Skeletal muscle tissue (tissue), 4 donors: Measurements from ENCODE around the gene TERT. TPM values are rescaled to one million over a fixed set of nuclear protein-coding genes. Genes with fewer than 3 reads are reported as not detected.
"Not testable (repeated sequence)": the region's sequence is repeated elsewhere in the genome, so short reads cannot be mapped to it uniquely, and the experiment has no call there.

Experiments used
- H3K27ac ChIP-seq: one replicate; pipeline ENCODE4 v1.7.0; 2013; ENCODE audit warnings: mild to moderate bottlenecking, low read depth, low read length, inconsistent platforms
- H3K27me3 ChIP-seq, 3 donors: one replicate each; pipeline ENCODE4 v1.7.0; 2013; ENCODE audit warnings: low read length in 3 of 3; ENCODE audit not compliant: control insufficient read depth in 3 of 3, insufficient read depth in 3 of 3
- H3K36me3 ChIP-seq, 3 donors: one replicate each; pipeline ENCODE4 v1.7.0; 2013; ENCODE audit warnings: low read length in 3 of 3; ENCODE audit not compliant: control insufficient read depth in 3 of 3, insufficient read depth in 3 of 3
- H3K4me1 ChIP-seq, 3 donors: one replicate each; pipeline ENCODE4 v1.7.0; 2013; ENCODE audit warnings: low read length in 3 of 3, mild to moderate bottlenecking in 3 of 3; ENCODE audit not compliant: control insufficient read depth in 3 of 3, insufficient read depth in 3 of 3
- H3K4me3 ChIP-seq, 3 donors: one replicate each; pipeline ENCODE4 v1.7.0; 2013; ENCODE audit warnings: low read length in 3 of 3
- H3K9ac ChIP-seq, 3 donors: one replicate each; pipeline ENCODE4 v1.7.0; 2013; ENCODE audit warnings: low read length in 3 of 3, mild to moderate bottlenecking in 3 of 3, moderate library complexity in 2 of 3, low read depth in 1 of 3
- H3K9me3 ChIP-seq, 3 donors: one replicate each; pipeline ENCODE4 v1.7.0; 2013; ENCODE audit warnings: low read length in 3 of 3; ENCODE audit not compliant: control insufficient read depth in 3 of 3
- total RNA-seq: library from RNA; depleted of rRNA; stranded (reverse); fragments of >200 nt; gene quantifications from one replicate; pipeline ENCODE4 v1.2.3, GENCODE V29; 2014
- donor health status: Osteomylitis.

Gene TERT
- total RNA-seq, 1 donor from 2014 or later, result not detected

DNA sequence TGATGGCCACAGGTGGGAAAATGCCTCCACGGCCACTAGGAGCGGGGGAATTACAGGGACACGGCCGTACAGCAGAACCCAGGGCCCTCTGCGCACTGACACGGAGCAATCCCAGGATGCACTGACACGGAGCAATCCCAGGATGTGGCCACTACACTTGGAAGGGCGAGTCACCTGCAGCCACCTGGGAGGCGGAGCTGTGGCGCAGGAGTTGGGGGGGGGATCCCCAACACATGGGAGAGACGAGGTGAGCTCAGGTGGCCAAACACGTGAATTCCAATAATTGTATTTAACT lies 43.3 kb upstream of the TERT start:
- no peaks in the 10 kb centered on the region for H3K27me3 ChIP-seq
- no peak overlapping the region for H3K9ac ChIP-seq
- no peak overlapping the region for H3K4me3 ChIP-seq
- no peak overlapping the region for H3K27ac ChIP-seq
- no peaks in the 10 kb centered on the region for H3K4me1 ChIP-seq
- H3K36me3 ChIP-seq, result peaks cover 68 to 77% (median 77%) of the 10 kb centered on the region in 3 donors
- H3K9me3 ChIP-seq, result no peaks in the 10 kb centered on the region

DNA sequence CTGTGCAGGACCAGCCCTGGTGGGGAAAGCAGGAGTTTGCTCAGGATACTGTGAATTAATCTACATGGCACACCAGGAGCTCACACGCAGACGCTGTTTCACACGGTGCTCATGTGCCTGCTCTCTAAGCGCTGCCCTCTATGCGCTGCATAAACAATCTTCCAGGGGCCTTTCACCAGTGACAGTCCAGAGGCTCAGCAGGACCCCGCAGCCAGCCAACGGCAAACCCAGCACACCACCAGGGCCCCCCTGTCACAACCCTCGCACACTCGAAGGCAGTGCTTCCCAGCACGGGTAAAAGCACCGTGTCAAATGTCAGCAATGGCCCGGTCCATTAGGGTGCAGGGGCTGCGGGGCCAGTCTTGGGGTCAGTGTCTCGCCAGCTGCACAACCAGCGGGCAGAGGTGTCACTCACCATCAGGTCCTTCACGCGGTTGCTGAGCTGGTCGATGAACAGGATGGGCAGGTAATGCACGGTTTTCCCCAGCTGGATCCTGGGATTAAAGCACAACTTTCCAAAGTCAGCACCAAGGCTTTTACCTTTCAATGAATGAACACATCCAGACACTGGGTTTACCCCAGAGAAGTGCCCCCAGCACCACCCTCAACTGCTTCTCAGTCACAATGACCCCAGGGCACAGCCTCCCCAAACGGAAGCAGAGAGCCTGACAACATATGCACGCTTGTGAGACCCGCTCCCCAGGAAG lies 42.8 kb upstream of the TERT start:
- no peaks in the 10 kb centered on the region for H3K9me3 ChIP-seq
- peaks cover 70 to 81% (median 76%) of the 10 kb centered on the region in 3 donors for H3K36me3 ChIP-seq
- no peaks in the 10 kb centered on the region for H3K4me1 ChIP-seq
- H3K27ac ChIP-seq, result no peak overlapping the region
- no peaks in the 10 kb centered on the region for H3K27me3 ChIP-seq
- no peak overlapping the region for H3K9ac ChIP-seq
- no peak overlapping the region for H3K4me3 ChIP-seq

- H3K4me1 ChIP-seq, result no peaks in the 10 kb centered on the region
- peaks cover 77 to 82% (median 78%) of the 10 kb centered on the region in 3 donors for H3K36me3 ChIP-seq
- no peaks in the 10 kb centered on the region for H3K27me3 ChIP-seq
- H3K27ac ChIP-seq, result no peak overlapping the region
- no peak overlapping the region for H3K9ac ChIP-seq
- H3K9me3 ChIP-seq, result no peaks in the 10 kb centered on the region
- no peak overlapping the region for H3K4me3 ChIP-seq
These were observed 42.1 kb upstream of the TERT start for GRCh38 chr5:1336749-1337488.

DNA sequence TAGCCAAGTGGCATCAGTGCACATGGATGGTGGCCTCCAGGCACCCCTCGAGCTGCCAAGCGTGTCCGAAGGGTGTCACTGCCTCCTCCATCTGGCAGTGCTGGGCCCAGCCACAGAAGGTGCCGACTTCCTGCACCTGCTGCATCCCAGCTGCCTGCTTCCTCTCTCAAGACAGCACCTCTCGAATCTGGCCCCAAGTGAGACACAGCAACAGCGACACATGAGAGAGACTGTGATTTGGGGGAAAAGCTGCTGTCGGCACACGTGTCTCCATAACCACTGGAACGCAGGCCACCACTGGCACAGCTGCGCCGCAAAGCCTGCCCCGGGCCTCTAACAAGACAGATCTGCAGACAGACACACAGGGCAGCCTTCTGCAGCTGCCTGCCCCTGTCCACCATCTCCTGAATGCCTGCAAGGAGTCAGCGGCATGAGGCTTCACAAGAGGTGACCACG lies 41.3 kb upstream of the TERT start:
- H3K9ac ChIP-seq, result no peak overlapping the region
- peaks cover 78 to 80% (median 78%) of the 10 kb centered on the region in 3 donors for H3K36me3 ChIP-seq

GRCh38 chr5:1335540-1336095 lies 40.8 kb upstream of the TERT start:
- H3K36me3 ChIP-seq, result peaks cover 76 to 82% (median 79%) of the 10 kb centered on the region in 3 donors
- H3K4me3 ChIP-seq, result no peak overlapping the region
- H3K27me3 ChIP-seq, result no peaks in the 10 kb centered on the region

More for the DNA sequence above, 41.3 kb upstream of the TERT start:
- Histone ChIP-seq H3K4me3 (no peak overlapping the region), H3K9me3 (no peaks in the 10 kb centered on the region), H3K4me1 (peaks cover 0 to 4% (median 0%) of the 10 kb centered on the region in 3 donors), H3K27me3 (no peaks in the 10 kb centered on the region), H3K27ac (no peak overlapping the region)

GRCh38 chr5:1334831-1335539 lies 40.1 kb upstream of the TERT start:
- Histone ChIP-seq H3K36me3 (peaks cover 76 to 83% (median 79%) of the 10 kb centered on the region in 3 donors), H3K9me3 (no peaks in the 10 kb centered on the region), H3K9ac (no peak overlapping the region), H3K27me3 (no peaks in the 10 kb centered on the region), H3K4me3 (no peak overlapping the region), H3K4me1 (peaks cover 0 to 11% (median 4%) of the 10 kb centered on the region in 3 donors), H3K27ac (no peak overlapping the region)

More at GRCh38 chr5:1335540-1336095, 40.8 kb upstream of the TERT start:
- no peak overlapping the region for H3K9ac ChIP-seq
- peaks cover 0 to 9% (median 3%) of the 10 kb centered on the region in 3 donors for H3K4me1 ChIP-seq
- no peak overlapping the region for H3K27ac ChIP-seq
- H3K9me3 ChIP-seq, result no peaks in the 10 kb centered on the region

GRCh38 chr5:1333986-1334385 lies 39.1 kb upstream of the TERT start:
- H3K4me3 ChIP-seq, result no peak overlapping the region
- peaks cover 0 to 11% (median 4%) of the 10 kb centered on the region in 3 donors for H3K4me1 ChIP-seq
- H3K36me3 ChIP-seq, result peaks cover 78 to 81% (median 80%) of the 10 kb centered on the region in 3 donors
- H3K27ac ChIP-seq, result no peak overlapping the region
- no peak overlapping the region for H3K9ac ChIP-seq
- no peaks in the 10 kb centered on the region for H3K27me3 ChIP-seq
- H3K9me3 ChIP-seq, result no peaks in the 10 kb centered on the region

DNA sequence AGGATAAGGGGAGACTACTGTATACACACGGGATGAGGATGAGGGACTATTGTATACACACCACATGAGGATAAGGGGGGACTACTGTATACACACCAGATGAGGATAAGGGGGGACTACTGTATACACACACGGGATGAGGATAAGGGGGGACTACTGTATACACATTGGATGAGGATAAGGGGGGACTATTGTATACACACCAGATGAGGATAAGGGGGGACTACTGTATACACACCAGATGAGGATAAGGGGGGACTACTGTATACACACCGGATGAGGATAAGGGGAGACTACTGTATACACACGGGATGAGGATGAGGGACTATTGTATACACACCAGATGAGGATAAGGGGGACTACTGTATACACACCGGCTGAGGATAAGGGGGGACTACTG lies 38.4 kb upstream of the TERT start:
- not testable (repeated sequence) for H3K27me3 ChIP-seq, H3K27ac ChIP-seq, H3K4me3 ChIP-seq, H3K9ac ChIP-seq, H3K9me3 ChIP-seq
- H3K36me3 ChIP-seq, result peaks cover 72 to 74% (median 74%) of the 10 kb centered on the region in 3 donors
- H3K4me1 ChIP-seq, result peaks cover 0 to 11% (median 4%) of the 10 kb centered on the region in 3 donors

DNA sequence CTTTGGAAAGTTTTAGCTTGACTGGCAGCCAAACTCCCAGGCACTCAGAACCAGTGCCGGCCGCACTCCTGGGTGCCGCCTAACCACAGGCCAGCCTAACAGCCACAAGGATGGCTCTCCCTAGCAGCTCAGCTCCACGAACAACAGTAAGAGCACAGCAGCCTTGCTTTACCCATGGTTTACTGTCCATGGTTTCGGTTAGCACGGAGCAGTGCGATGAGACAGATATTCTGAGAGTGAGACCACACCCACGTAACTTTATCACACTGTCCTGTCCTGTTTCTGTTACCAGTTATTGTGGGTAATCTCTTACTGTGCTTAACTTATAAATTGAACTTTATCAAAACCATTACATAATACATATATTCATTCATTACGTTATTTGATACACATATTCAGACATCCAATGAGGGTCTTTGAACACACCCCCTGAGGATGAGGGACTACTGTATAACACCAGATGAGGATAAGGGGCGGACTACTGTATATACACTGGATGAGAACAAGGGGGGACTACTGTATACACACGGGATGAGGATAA lies 37.7 kb upstream of the TERT start:
- Histone ChIP-seq H3K4me1 (peaks cover 0 to 11% (median 4%) of the 10 kb centered on the region in 3 donors), H3K9me3 (no peaks in the 10 kb centered on the region), H3K27ac (no peak overlapping the region), H3K9ac (no peak overlapping the region), H3K4me3 (no peak overlapping the region), H3K27me3 (no peaks in the 10 kb centered on the region), H3K36me3 (peaks cover 65 to 67% (median 66%) of the 10 kb centered on the region in 3 donors)
